K562 (cell line): ENCODE results near the gene LRMDA. TPM values are rescaled to one million over a fixed set of nuclear protein-coding genes. Genes with fewer than 3 reads are reported as not detected.

Source experiments
- ATAC-seq: fragments of 200-7000 bp; cut with Tn5 transposase; 3 replicates; pipeline ENCODE4 v1.9.1; 2020; ENCODE audit warnings: moderate library complexity
- BruUV-seq: library from RNA; stranded (reverse); fragments of 400-500 nt; replicated peaks from 2 replicates; lab custom pipeline; 2021; lab: Mats Ljungman, UMichigan
- CTCF ChIA-PET: fragments of 300-600 bp; formaldehyde crosslinking; extraction: SDS; loops from one replicate; lab custom pipeline; 2021; ENCODE audit warnings: low intra/inter-chr PET ratio; lab: Yijun Ruan, JAX
- POLR2A ChIA-PET: fragments of 300-600, 350-650 bp; sonication (Branson Sonifier 250); formaldehyde crosslinking; extraction: SDS; loops from one replicate; lab custom pipeline; 2021; ENCODE audit warnings: antibody characterized with exemption, inconsistent platforms; lab: Yijun Ruan, JAX
- DNase-seq, 4 experiments: peaks; one replicate each; pipeline versions ENCODE4 v3.0.0 to v3.0.0-alpha.2; 2011 to 2018; ENCODE audit warnings: low spot score in 3 of 4, mixed read lengths in 3 of 4; ENCODE audit errors: extremely low read depth in 1 of 4
- FAIRE-seq: peaks from 2 replicates; lab custom pipeline; 2011; peaks lifted over from hg19 to GRCh38; lab: Jason Lieb, UNC
- H2AFZ ChIP-seq: 2 replicates; pipeline ENCODE4 v1.6.0; 2011; ENCODE audit warnings: low read depth, low read length, control low read depth, inconsistent platforms
- H3K27ac ChIP-seq: fragments of 200-600 bp; 3 replicates; pipeline ENCODE4 v1.8.0; 2011; ENCODE audit warnings: low read depth, mild to moderate bottlenecking, control low read depth, inconsistent platforms, low read length, moderate library complexity, mixed read lengths; ENCODE audit errors: extremely low read depth
- H3K27me3 ChIP-seq, 2 experiments: fragments of 300-600 bp in 1 of 2; 2 replicates in 1 of 2; 3 replicates in 1 of 2; pipeline versions ENCODE4 v1.6.0 to v1.8.0; 2011; ENCODE audit warnings: inconsistent platforms in 2 of 2, low read length in 2 of 2, mild to moderate bottlenecking in 1 of 2, mixed read lengths in 1 of 2, moderate library complexity in 1 of 2; ENCODE audit not compliant: control insufficient read depth in 2 of 2, insufficient read depth in 2 of 2
- H3K36me3 ChIP-seq: fragments of 300-600 bp; 3 replicates; pipeline ENCODE4 v1.8.0; 2011; ENCODE audit warnings: mild to moderate bottlenecking, low read length, inconsistent platforms; ENCODE audit not compliant: control insufficient read depth, insufficient read depth
- H3K4me1 ChIP-seq, 2 experiments: fragments of 200-600 bp in 1 of 2; replicated peaks in 1 of 2; 2 replicates in 1 of 2; 3 replicates in 1 of 2; pipeline versions ENCODE4 v1.5.1 to v1.8.0; 2011; ENCODE audit warnings: inconsistent platforms in 2 of 2, low read length in 2 of 2, mild to moderate bottlenecking in 1 of 2, mixed read lengths in 1 of 2, moderate library complexity in 1 of 2; ENCODE audit not compliant: control insufficient read depth in 2 of 2, insufficient read depth in 2 of 2
- H3K4me2 ChIP-seq: 2 replicates; pipeline ENCODE4 v1.6.1; 2011; ENCODE audit warnings: low read length, control low read depth, inconsistent platforms, mixed read lengths; ENCODE audit not compliant: insufficient read depth
- H3K4me3 ChIP-seq: fragments of 200-600 bp; sonication (generic), shearing (Covaris generic); 2 replicates; pipeline ENCODE4 v1.5.1; 2016; ENCODE audit warnings: control low read depth, inconsistent platforms
- H3K79me2 ChIP-seq: fragments of 200-600 bp; 3 replicates; pipeline ENCODE4 v1.8.0; 2011; ENCODE audit warnings: low read length, inconsistent platforms; ENCODE audit not compliant: control insufficient read depth, insufficient read depth
- H3K9ac ChIP-seq, 2 experiments: 2 replicates each; pipeline versions ENCODE4 v1.6.0 to v1.6.1; 2011; ENCODE audit warnings: low read depth in 2 of 2, low read length in 2 of 2, control low read depth in 1 of 2, inconsistent platforms in 1 of 2, mild to moderate bottlenecking in 1 of 2, mixed read lengths in 1 of 2; ENCODE audit not compliant: insufficient read depth in 1 of 2
- H3K9me1 ChIP-seq: one replicate; pipeline ENCODE4 v1.6.0; 2011; ENCODE audit warnings: inconsistent platforms, mild to moderate bottlenecking, low read length, moderate library complexity; ENCODE audit not compliant: control insufficient read depth, insufficient read depth
- H3K9me3 ChIP-seq: replicated peaks from 2 replicates; pipeline ENCODE4 v1.5.1; 2011; ENCODE audit warnings: low read depth, low read length, inconsistent platforms; ENCODE audit not compliant: control insufficient read depth, insufficient read depth
- H4K20me1 ChIP-seq: replicated peaks from 2 replicates; pipeline ENCODE4 v1.6.1; 2011; ENCODE audit warnings: low read length, inconsistent platforms, mixed read lengths; ENCODE audit not compliant: control insufficient read depth, insufficient read depth
- BHLHE40 ChIP-seq: IDR thresholded peaks from 2 replicates; pipeline ENCODE4 v1.6.1; 2011; ENCODE audit warnings: low read length, improper control_type of control experiment
- MEIS2 ChIP-seq: fragments of 450-650 bp; IDR thresholded peaks from 2 replicates; pipeline ENCODE4 v1.6.1; 2014; ENCODE audit warnings: mild to moderate bottlenecking; ENCODE audit not compliant: partially characterized antibody
- PCBP2 ChIP-seq: fragments of 200-400 bp; formaldehyde crosslinking; IDR thresholded peaks from 2 replicates; pipeline ENCODE4 v1.6.1; 2018; ENCODE audit warnings: low read length, low read depth, mild to moderate bottlenecking, moderate library complexity; ENCODE audit not compliant: poor library complexity, severe bottlenecking
- PHF8 ChIP-seq: fragments of 200-600 bp; sonication (generic); IDR thresholded peaks from 2 replicates; pipeline ENCODE4 v1.6.1; 2012; ENCODE audit warnings: mixed run types, mild to moderate bottlenecking, inconsistent platforms, low read length, moderate library complexity, borderline replicate concordance
- PML ChIP-seq: IDR thresholded peaks from 2 replicates; pipeline ENCODE4 v1.6.1; 2012; ENCODE audit warnings: low read length, inconsistent platforms
- SMAD3 ChIP-seq: fragments of 450-650 bp; formaldehyde crosslinking; conservative IDR thresholded peaks from 2 replicates; pipeline ENCODE4 v1.4.0; 2020; ENCODE audit warnings: mild to moderate bottlenecking
- SMARCB1 ChIP-seq: IDR thresholded peaks from 2 replicates; pipeline ENCODE4 v1.6.1; 2011; ENCODE audit warnings: improper control_type of control experiment, low read depth; ENCODE audit not compliant: insufficient read length
- TARDBP ChIP-seq: fragments of 450-650 bp; IDR thresholded peaks from 2 replicates; pipeline ENCODE4 v1.6.1; 2016
- ZBTB17 ChIP-seq: fragments of 450-650 bp; formaldehyde crosslinking; IDR thresholded peaks from 2 replicates; pipeline ENCODE4 v1.4.0; 2020; ENCODE audit warnings: mild to moderate bottlenecking
- ZNF24 ChIP-seq: fragments of 450-650 bp; IDR thresholded peaks from 2 replicates; pipeline ENCODE4 v1.6.1; 2016
- ZNF253 ChIP-seq: fragments of 250-450 bp; sonication (Bioruptor Pico); conservative IDR thresholded peaks from 2 replicates; pipeline ENCODE4 v1.6.1; 2021; ENCODE audit warnings: mild to moderate bottlenecking
- ZNF695 ChIP-seq: fragments of 450-650 bp; formaldehyde crosslinking; IDR thresholded peaks from 2 replicates; pipeline ENCODE4 v1.4.0; 2020; ENCODE audit warnings: mild to moderate bottlenecking, moderate library complexity
- WGBS: fragments of 100-300 bp; shearing (Covaris generic); methylation state at CpG from one replicate; pipeline ENCODE4 v1.1.6; 2016; ENCODE audit warnings: low coverage, mixed read lengths; ENCODE audit not compliant: insufficient coverage; ENCODE audit errors: missing lambda C conversion rate; 5-methylcytosine and 5-hydroxymethylcytosine counted together
- in situ Hi-C: fragments of 300-500 bp; cut with MboI; formaldehyde crosslinking; loops from 4 replicates; pipeline ENCODE4 v1.15.0; 2018; ENCODE audit warnings: inconsistent platforms, mixed read lengths
- intact Hi-C: fragments of 100-400 bp; cut with micrococcal nuclease; formaldehyde crosslinking; loops from 2 replicates; pipeline ENCODE4 v1.14.2; 2022
- polyA plus RNA-seq, 8 experiments: library from polyadenylated mRNA; depleted of rRNA in 4 of 8; stranded (reverse) in 5 of 8; unstranded in 3 of 8; fragments of >200 nt; fragmentation: Nextera tagmentation in 2 of 8; fragmentation: Illumina TruSeq in 1 of 8; extraction: Ambion mirVana in 2 of 8; extraction: Trizol in 1 of 8; gene quantifications; 2 replicates each; pipeline versions ENCODE4 v1.2.1 to v1.2.3, GENCODE V29; 2011 to 2014; ENCODE audit warnings: inconsistent platforms in 1 of 8, missing spikeins in 1 of 8
- total RNA-seq, 7 experiments: library from RNA; depleted of rRNA in 6 of 7; stranded (reverse); fragments of >200 nt in 6 of 7; fragmentation: Illumina TruSeq in 2 of 7; extraction: Trizol in 2 of 7; gene quantifications; 2 replicates each; pipeline versions ENCODE4 v1.2.1 to v1.2.3, GENCODE V29; 2011 to 2021; ENCODE audit warnings: low replicate concordance in 1 of 7
- TF ChIP-seq, protein P1 (sequence below): fragments of 250-450 bp; sonication (Bioruptor Pico); IDR thresholded peaks from 2 replicates; pipeline ENCODE4 v1.5.0; 2020; ENCODE audit warnings: mild to moderate bottlenecking
- TF ChIP-seq, protein P2 (sequence below): fragments of 250-450 bp; sonication (Bioruptor Pico); IDR thresholded peaks from 2 replicates; pipeline ENCODE4 v1.8.0; 2021; ENCODE audit warnings: moderate library complexity, mild to moderate bottlenecking, inconsistent platforms
- TF ChIP-seq, protein P3 (sequence below): sonication (generic); formaldehyde crosslinking; IDR thresholded peaks from 2 replicates; pipeline ENCODE4 v1.8.0; 2022; ENCODE audit warnings: missing genetic modification reagents, mild to moderate bottlenecking, borderline replicate concordance
- TF ChIP-seq, protein P4 (sequence below): IDR thresholded peaks from 2 replicates; pipeline ENCODE4 v1.6.1; 2014; ENCODE audit warnings: antibody characterized with exemption
- TF ChIP-seq, protein P5 (sequence below): fragments of 250-450 bp; sonication (Bioruptor Pico); IDR thresholded peaks from 2 replicates; pipeline ENCODE4 v1.8.0; 2021; ENCODE audit warnings: borderline replicate concordance, mild to moderate bottlenecking, moderate library complexity; ENCODE audit not compliant: poor library complexity, severe bottlenecking

Gene LRMDA
- total and polyA plus RNA-seq, 9 of the 15 experiments (the other 6 are each of a cell fraction or from before 2014, with no cell fraction given), result 0.25 TPM; not detected in 8

DNA sequence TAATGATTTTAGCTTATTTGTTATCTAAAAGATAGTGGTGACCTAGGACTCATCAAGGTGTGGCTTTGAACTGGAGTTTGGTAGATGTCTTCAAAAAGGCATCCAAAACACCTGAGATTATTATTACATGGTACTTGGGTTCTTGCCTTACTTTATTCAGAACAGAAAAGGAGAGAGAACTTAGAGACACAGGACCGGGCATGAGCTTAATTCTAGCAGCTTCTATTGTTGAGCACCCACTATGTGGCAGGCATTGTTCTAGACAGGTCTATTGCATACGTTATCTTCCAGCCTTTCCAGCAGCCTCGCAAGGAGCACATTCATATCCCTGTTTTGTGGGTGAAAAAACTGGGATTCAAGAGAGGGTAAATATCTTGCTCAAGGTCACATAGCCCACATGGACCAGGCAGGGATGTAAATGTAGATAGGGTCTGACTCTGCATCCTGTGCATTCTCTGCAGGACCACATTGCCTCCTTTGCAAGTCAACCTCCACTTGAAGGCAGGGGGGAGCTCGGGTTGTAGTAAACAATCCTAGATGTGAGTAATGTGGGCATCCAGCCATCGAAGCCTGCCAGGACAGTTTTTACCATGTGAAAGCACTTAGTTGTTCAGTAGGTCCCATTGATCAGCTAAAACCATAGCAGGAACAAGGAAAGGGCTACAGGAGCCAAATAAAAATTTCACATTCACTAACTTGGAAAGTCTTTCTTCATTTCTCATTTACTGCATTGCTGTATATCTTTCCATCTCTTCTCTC, 551.4 kb downstream of the LRMDA start:
- no peak for ATAC-seq
- TF ChIP-seq, protein P1, sequence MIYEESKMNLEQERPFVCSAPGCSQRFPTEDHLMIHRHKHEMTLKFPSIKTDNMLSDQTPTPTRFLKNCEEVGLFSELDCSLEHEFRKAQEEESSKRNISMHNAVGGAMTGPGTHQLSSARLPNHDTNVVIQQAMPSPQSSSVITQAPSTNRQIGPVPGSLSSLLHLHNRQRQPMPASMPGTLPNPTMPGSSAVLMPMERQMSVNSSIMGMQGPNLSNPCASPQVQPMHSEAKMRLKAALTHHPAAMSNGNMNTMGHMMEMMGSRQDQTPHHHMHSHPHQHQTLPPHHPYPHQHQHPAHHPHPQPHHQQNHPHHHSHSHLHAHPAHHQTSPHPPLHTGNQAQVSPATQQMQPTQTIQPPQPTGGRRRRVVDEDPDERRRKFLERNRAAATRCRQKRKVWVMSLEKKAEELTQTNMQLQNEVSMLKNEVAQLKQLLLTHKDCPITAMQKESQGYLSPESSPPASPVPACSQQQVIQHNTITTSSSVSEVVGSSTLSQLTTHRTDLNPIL (CRISPR knock-in tag), result no peak
- TF ChIP-seq BHLHE40 (no peak), MEIS2 (no peak), SMAD3 (no peak), ZNF695 (CRISPR knock-in tag) (no peak), SMARCB1 (no peak), PCBP2 (no peak), TARDBP (no peak), ZBTB17 (no peak), ZNF24 (no peak), ZNF253 (CRISPR knock-in tag) (no peak), PHF8 (no peak), PML (no peak)
- TF ChIP-seq, protein P2, sequence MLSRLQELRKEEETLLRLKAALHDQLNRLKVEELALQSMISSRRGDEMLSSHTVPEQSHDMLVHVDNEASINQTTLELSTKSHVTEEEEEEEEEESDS (CRISPR knock-in tag), result no peak
- TF ChIP-seq, protein P3, sequence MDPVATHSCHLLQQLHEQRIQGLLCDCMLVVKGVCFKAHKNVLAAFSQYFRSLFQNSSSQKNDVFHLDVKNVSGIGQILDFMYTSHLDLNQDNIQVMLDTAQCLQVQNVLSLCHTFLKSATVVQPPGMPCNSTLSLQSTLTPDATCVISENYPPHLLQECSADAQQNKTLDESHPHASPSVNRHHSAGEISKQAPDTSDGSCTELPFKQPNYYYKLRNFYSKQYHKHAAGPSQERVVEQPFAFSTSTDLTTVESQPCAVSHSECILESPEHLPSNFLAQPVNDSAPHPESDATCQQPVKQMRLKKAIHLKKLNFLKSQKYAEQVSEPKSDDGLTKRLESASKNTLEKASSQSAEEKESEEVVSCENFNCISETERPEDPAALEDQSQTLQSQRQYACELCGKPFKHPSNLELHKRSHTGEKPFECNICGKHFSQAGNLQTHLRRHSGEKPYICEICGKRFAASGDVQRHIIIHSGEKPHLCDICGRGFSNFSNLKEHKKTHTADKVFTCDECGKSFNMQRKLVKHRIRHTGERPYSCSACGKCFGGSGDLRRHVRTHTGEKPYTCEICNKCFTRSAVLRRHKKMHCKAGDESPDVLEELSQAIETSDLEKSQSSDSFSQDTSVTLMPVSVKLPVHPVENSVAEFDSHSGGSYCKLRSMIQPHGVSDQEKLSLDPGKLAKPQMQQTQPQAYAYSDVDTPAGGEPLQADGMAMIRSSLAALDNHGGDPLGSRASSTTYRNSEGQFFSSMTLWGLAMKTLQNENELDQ, result no peak
- TF ChIP-seq, protein P4, sequence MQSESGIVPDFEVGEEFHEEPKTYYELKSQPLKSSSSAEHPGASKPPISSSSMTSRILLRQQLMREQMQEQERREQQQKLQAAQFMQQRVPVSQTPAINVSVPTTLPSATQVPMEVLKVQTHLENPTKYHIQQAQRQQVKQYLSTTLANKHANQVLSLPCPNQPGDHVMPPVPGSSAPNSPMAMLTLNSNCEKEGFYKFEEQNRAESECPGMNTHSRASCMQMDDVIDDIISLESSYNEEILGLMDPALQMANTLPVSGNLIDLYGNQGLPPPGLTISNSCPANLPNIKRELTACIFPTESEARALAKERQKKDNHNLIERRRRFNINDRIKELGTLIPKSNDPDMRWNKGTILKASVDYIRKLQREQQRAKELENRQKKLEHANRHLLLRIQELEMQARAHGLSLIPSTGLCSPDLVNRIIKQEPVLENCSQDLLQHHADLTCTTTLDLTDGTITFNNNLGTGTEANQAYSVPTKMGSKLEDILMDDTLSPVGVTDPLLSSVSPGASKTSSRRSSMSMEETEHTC, result no peak
- TF ChIP-seq, protein P5, sequence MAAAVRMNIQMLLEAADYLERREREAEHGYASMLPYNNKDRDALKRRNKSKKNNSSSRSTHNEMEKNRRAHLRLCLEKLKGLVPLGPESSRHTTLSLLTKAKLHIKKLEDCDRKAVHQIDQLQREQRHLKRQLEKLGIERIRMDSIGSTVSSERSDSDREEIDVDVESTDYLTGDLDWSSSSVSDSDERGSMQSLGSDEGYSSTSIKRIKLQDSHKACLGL (CRISPR knock-in tag), result no peak

More for the DNA sequence above, 551.4 kb downstream of the LRMDA start:
- DNase-seq, result no peak
- Histone ChIP-seq H3K4me3 (no peak overlapping the region), H3K27ac (no peak overlapping the region), H3K27me3 (no peaks in the 10 kb centered on the region), H4K20me1 (no peaks in the 10 kb centered on the region; the same call in 1 of the 2 replicates), H3K4me2 (no peak overlapping the region), H3K9me3 (no peaks in the 10 kb centered on the region), H2AFZ (no peak overlapping the region), H3K79me2 (no peaks in the 10 kb centered on the region), H3K9me1 (no peaks in the 10 kb centered on the region), H3K36me3 (no peaks in the 10 kb centered on the region), H3K4me1 (no peaks in the 10 kb centered on the region), H3K9ac (no peak overlapping the region)
- intact Hi-C loops, result no loop called here
- in situ Hi-C loops, result no loop called here
- ChIA-PET CTCF (no interaction called here), POLR2A (interaction anchor here (0.6 to 1.0 kb wide), 2 partner anchors 12 to 31 kb away, joined by 4 read pairs; no protein-coding TSS in a partner anchor)
- BruUV-seq, result no TSS peak
- 0% methylated on average over 5 of the region's 5 CpGs for WGBS
- FAIRE-seq, result no peak
